ENCODE measurements around the gene TMEM125. TPM values are rescaled to one million over a fixed set of nuclear protein-coding genes. Genes with fewer than 3 reads are reported as not detected.

The TMEM125 gene
- total and polyA plus RNA-seq, 7 experiments from 2014 or later: 0.21 to 0.50 TPM; not detected in 5

GRCh38 chr1:43241413-43241836 lies 28.4 kb upstream of the TMEM125 start:
- CTCF ChIA-PET: no interaction called here
- Mint-ChIP-seq H3K36me3 (peaks cover 0 to 4% (median 0%) of the 10 kb centered on the region in 5 donors), H3K27me3 (peaks cover 0 to 11% (median 0%) of the 10 kb centered on the region in 5 donors), H3K4me3 (no peak overlapping the region), H3K4me1 (peaks cover 0 to 14% (median 0%) of the 10 kb centered on the region in 7 donors), H3K27ac (no peak overlapping the region), H3K9me3 (peaks cover 0 to 4% (median 0%) of the 10 kb centered on the region in 11 donors)
- Histone ChIP-seq H3K27me3 (ENCODE audit: control insufficient read depth in 2 of 2, insufficient read depth in 2 of 2, low read length in 2 of 2) (no peaks in the 10 kb centered on the region), H3K4me1 (ENCODE audit: control insufficient read depth in 2 of 2, insufficient read depth in 2 of 2, low read length in 2 of 2) (no peaks in the 10 kb centered on the region), H3K4me3 (ENCODE audit: low read length) (no peak overlapping the region), H3K9me3 (ENCODE audit: control insufficient read depth in 2 of 3, low read length in 3 of 3) (no peaks in the 10 kb centered on the region), H3K27ac (ENCODE audit: low read depth, low read length) (no peak overlapping the region), H3K36me3 (ENCODE audit: control insufficient read depth in 2 of 3, insufficient read depth in 3 of 3, low read length in 3 of 3) (no peaks in the 10 kb centered on the region)
- DNase-seq (no peak), ATAC-seq (no peak)
- intact Hi-C loops (cut with micrococcal nuclease): no loop called here
- POLR2A ChIA-PET: no interaction called here

DNA sequence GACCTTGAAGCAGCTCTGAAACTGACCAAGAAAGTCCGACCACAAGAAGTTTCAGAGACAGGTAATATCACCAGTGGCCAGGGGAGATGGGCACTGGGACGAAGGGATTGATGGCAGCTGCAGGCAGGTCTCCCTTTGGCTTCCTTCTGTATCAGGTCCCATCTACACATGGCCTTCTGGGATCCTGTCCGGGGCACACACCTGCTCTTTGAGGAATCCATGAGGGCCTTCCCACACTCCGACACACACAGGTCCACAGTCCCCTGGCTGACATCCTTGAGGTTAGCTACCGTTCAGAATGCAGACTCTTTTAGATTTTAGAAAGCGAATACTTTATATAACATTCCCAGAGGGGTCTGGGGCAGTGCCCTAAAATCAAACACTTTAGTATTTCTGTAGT lies 26.5 kb upstream of the TMEM125 start:
- intact Hi-C loops (cut with micrococcal nuclease): no loop called here
- Mint-ChIP-seq H3K27ac (peak overlapping the region in 1 of 9 donors; percentile 17), H3K4me3 (no peak overlapping the region), H3K36me3 (peaks cover 0 to 4% (median 0%) of the 10 kb centered on the region in 5 donors), H3K9me3 (peaks cover 0 to 6% (median 0%) of the 10 kb centered on the region in 11 donors), H3K4me1 (peaks cover 0 to 12% (median 0%) of the 10 kb centered on the region in 7 donors), H3K27me3 (peaks cover 0 to 16% (median 0%) of the 10 kb centered on the region in 5 donors)
- H3K9me3 ChIP-seq (ENCODE audit: control insufficient read depth in 2 of 3, low read length in 3 of 3): no peaks in the 10 kb centered on the region
- no peak for DNase-seq
- POLR2A ChIA-PET: no interaction called here
- no peak for ATAC-seq
- CTCF ChIA-PET: no interaction called here
- H3K4me3 ChIP-seq (ENCODE audit: low read length): no peak overlapping the region
- no peak overlapping the region for H3K27ac ChIP-seq (ENCODE audit: low read depth, low read length)
- no peaks in the 10 kb centered on the region for H3K36me3 ChIP-seq (ENCODE audit: control insufficient read depth in 2 of 3, insufficient read depth in 3 of 3, low read length in 3 of 3)
- H3K4me1 ChIP-seq (ENCODE audit: control insufficient read depth in 2 of 2, insufficient read depth in 2 of 2, low read length in 2 of 2): no peaks in the 10 kb centered on the region
- H3K27me3 ChIP-seq (ENCODE audit: control insufficient read depth in 2 of 2, insufficient read depth in 2 of 2, low read length in 2 of 2): no peaks in the 10 kb centered on the region

DNA sequence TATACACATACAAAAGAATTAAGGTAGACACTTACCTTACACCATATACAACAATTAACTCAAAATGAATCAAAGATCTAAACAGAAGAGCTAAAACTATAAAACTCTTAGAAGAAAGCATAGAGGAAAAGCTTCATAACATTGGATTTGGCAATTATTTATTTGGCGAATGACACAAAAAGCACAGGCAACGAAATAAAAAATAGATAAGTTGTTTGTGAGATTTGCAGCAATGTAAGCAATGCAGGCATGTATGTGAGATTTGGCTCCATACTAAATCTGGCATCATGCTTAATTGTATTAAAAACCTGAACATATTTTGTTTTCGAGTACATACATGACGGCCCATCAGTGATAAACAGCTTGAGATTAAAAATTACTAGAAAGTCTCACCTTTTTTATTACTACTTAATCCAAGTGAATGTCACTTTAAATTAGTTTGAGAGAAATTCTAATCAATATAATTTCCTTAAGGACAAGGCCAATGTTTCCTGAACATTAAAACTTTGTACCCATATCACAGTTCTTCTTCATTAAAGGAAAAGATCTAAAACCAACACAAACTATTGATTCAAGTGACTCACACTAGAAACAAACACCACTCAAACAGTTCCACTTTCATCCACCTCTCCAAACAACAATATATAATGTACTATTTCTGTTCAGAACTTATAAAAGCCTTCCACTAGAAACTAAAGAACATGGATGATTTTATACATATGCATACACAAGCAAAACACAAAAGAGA lies 23.1 kb upstream of the TMEM125 start:
- Histone ChIP-seq H3K4me1 (ENCODE audit: control insufficient read depth in 2 of 2, insufficient read depth in 2 of 2, low read length in 2 of 2) (no peaks in the 10 kb centered on the region), H3K27me3 (ENCODE audit: control insufficient read depth in 2 of 2, insufficient read depth in 2 of 2, low read length in 2 of 2) (no peaks in the 10 kb centered on the region), H3K36me3 (ENCODE audit: control insufficient read depth in 2 of 3, insufficient read depth in 3 of 3, low read length in 3 of 3) (no peaks in the 10 kb centered on the region), H3K27ac (ENCODE audit: low read depth, low read length) (no peak overlapping the region), H3K4me3 (ENCODE audit: low read length) (no peak overlapping the region), H3K9me3 (ENCODE audit: control insufficient read depth in 2 of 3, low read length in 3 of 3) (no peaks in the 10 kb centered on the region)
- Mint-ChIP-seq H3K4me3 (no peak overlapping the region), H3K9me3 (peaks cover 0 to 6% (median 0%) of the 10 kb centered on the region in 11 donors), H3K27me3 (peaks cover 0 to 21% (median 0%) of the 10 kb centered on the region in 5 donors), H3K27ac (no peak overlapping the region), H3K36me3 (peaks cover 0 to 3% (median 0%) of the 10 kb centered on the region in 5 donors), H3K4me1 (no peaks in the 10 kb centered on the region)
- no peak for DNase-seq
- POLR2A ChIA-PET: no interaction called here
- no peak for ATAC-seq
- intact Hi-C loops (cut with micrococcal nuclease): no loop called here
- CTCF ChIA-PET: interaction anchor here (0.6 kb wide), 2 partner anchors 583 to 1322 kb away, joined by 3 read pairs; no protein-coding TSS in a partner anchor

GRCh38 chr1:43247256-43247921 lies 22.4 kb upstream of the TMEM125 start:
- Mint-ChIP-seq H3K9me3 (peaks cover 0 to 6% (median 0%) of the 10 kb centered on the region in 11 donors), H3K27ac (no peak overlapping the region), H3K4me1 (no peaks in the 10 kb centered on the region), H3K27me3 (peaks cover 0 to 25% (median 0%) of the 10 kb centered on the region in 5 donors), H3K36me3 (peaks cover 0 to 3% (median 0%) of the 10 kb centered on the region in 5 donors), H3K4me3 (no peak overlapping the region)
- H3K27ac ChIP-seq (ENCODE audit: low read depth, low read length): no peak overlapping the region
- no peak for DNase-seq
- ATAC-seq: no peak
- no peaks in the 10 kb centered on the region for H3K4me1 ChIP-seq (ENCODE audit: control insufficient read depth in 2 of 2, insufficient read depth in 2 of 2, low read length in 2 of 2)
- intact Hi-C loops (cut with micrococcal nuclease): no loop called here
- no peaks in the 10 kb centered on the region for H3K36me3 ChIP-seq (ENCODE audit: control insufficient read depth in 2 of 3, insufficient read depth in 3 of 3, low read length in 3 of 3)
- POLR2A ChIA-PET: no interaction called here
- H3K9me3 ChIP-seq (ENCODE audit: control insufficient read depth in 2 of 3, low read length in 3 of 3): no peaks in the 10 kb centered on the region
- CTCF ChIA-PET: no interaction called here
- H3K4me3 ChIP-seq (ENCODE audit: low read length): no peak overlapping the region
- no peaks in the 10 kb centered on the region for H3K27me3 ChIP-seq (ENCODE audit: control insufficient read depth in 2 of 2, insufficient read depth in 2 of 2, low read length in 2 of 2)

DNA sequence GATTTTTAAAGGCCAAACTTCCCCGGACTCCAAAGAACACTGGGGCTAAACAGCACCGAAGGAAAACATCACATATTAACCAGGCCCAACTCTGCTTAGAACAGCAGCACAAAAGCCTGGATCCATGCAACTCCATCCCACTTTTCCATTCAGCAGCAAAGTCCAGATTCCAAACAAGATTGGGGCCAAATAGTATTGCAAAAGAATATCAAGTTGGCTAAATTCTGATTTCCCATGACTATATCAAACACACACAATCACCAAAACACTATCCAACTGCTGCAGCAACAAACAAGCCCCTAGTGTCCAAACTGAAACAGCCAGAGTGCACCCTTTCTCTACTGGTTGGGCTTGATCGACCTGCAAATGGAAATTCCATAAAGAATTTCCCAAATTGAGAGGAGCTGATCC lies 19.4 kb upstream of the TMEM125 start:
- ChIA-PET CTCF (no interaction called here), POLR2A (no interaction called here)
- Mint-ChIP-seq H3K27ac (no peak overlapping the region), H3K27me3 (peaks cover 0 to 33% (median 0%) of the 10 kb centered on the region in 5 donors), H3K4me3 (no peak overlapping the region), H3K9me3 (peaks cover 0 to 6% (median 0%) of the 10 kb centered on the region in 11 donors), H3K4me1 (no peaks in the 10 kb centered on the region), H3K36me3 (peaks cover 0 to 3% (median 0%) of the 10 kb centered on the region in 5 donors)
- Histone ChIP-seq H3K27me3 (ENCODE audit: control insufficient read depth in 2 of 2, insufficient read depth in 2 of 2, low read length in 2 of 2) (no peaks in the 10 kb centered on the region), H3K27ac (ENCODE audit: low read depth, low read length) (no peak overlapping the region), H3K4me3 (ENCODE audit: low read length) (no peak overlapping the region), H3K36me3 (ENCODE audit: control insufficient read depth in 2 of 3, insufficient read depth in 3 of 3, low read length in 3 of 3) (no peaks in the 10 kb centered on the region), H3K9me3 (ENCODE audit: control insufficient read depth in 2 of 3, low read length in 3 of 3) (no peaks in the 10 kb centered on the region), H3K4me1 (ENCODE audit: control insufficient read depth in 2 of 2, insufficient read depth in 2 of 2, low read length in 2 of 2) (no peaks in the 10 kb centered on the region)
- ATAC-seq (no peak), DNase-seq (no peak)
- intact Hi-C loops (cut with micrococcal nuclease): no loop called here

GRCh38 chr1:43251024-43251423 lies 18.8 kb upstream of the TMEM125 start:
- no peak for ATAC-seq
- H3K27ac Mint-ChIP-seq: no peak overlapping the region

More at GRCh38 chr1:43251024-43251423, 18.8 kb upstream of the TMEM125 start:
- H3K27me3 Mint-ChIP-seq: peaks cover 0 to 29% (median 0%) of the 10 kb centered on the region in 5 donors
- no peak for DNase-seq
- H3K4me3 Mint-ChIP-seq: no peak overlapping the region
- ChIA-PET CTCF (no interaction called here), POLR2A (no interaction called here)
- Histone ChIP-seq H3K27ac (ENCODE audit: low read depth, low read length) (no peak overlapping the region), H3K27me3 (ENCODE audit: control insufficient read depth in 2 of 2, insufficient read depth in 2 of 2, low read length in 2 of 2) (no peaks in the 10 kb centered on the region), H3K4me1 (ENCODE audit: control insufficient read depth in 2 of 2, insufficient read depth in 2 of 2, low read length in 2 of 2) (no peaks in the 10 kb centered on the region), H3K4me3 (ENCODE audit: low read length) (no peak overlapping the region), H3K9me3 (ENCODE audit: control insufficient read depth in 2 of 3, low read length in 3 of 3) (no peaks in the 10 kb centered on the region), H3K36me3 (ENCODE audit: control insufficient read depth in 2 of 3, insufficient read depth in 3 of 3, low read length in 3 of 3) (no peaks in the 10 kb centered on the region)
- H3K9me3 Mint-ChIP-seq: peaks cover 0 to 6% (median 0%) of the 10 kb centered on the region in 11 donors
- intact Hi-C loops (cut with micrococcal nuclease): no loop called here
- H3K4me1 Mint-ChIP-seq: no peaks in the 10 kb centered on the region
- H3K36me3 Mint-ChIP-seq: peaks cover 0 to 3% (median 0%) of the 10 kb centered on the region in 5 donors

Measured in naive thymus-derived CD4-positive, alpha-beta T cell (primary cell).